Activated CD4-positive, alpha-beta T cell treated with anti-CD3 and anti-CD28 coated beads for 36 hours (primary cell): ENCODE measurements around the gene DUOX1. TPM values are rescaled to one million over a fixed set of nuclear protein-coding genes. Genes with fewer than 3 reads are reported as not detected.
"Not testable (repeated sequence)": the region's sequence is repeated elsewhere in the genome, so short reads cannot be mapped to it uniquely, and the experiment has no call there.

Experiments
- ATAC-seq: fragments of 200-7000 bp; cut with Tn5 transposase; one replicate; pipeline ENCODE4 v1.10.0; 2021; ENCODE audit warnings: mild to moderate bottlenecking, moderate library complexity
- CTCF ChIA-PET: fragments of 350-600 bp; sonication (Branson Sonifier 250); formaldehyde crosslinking; loops from one replicate; lab custom pipeline; 2021; ENCODE audit warnings: antibody characterized with exemption; lab: Charles Lee
- POLR2A ChIA-PET: fragments of 350-600 bp; sonication (Branson Sonifier 250); formaldehyde crosslinking; loops from one replicate; lab custom pipeline; 2021; ENCODE audit warnings: antibody characterized with exemption, inconsistent platforms; lab: Charles Lee
- DNase-seq: peaks from one replicate; pipeline ENCODE4 v3.0.0-alpha.2; 2020
- H3K27ac Mint-ChIP-seq: one replicate; pipeline ENCODE4 v1.8.0; 2021; ENCODE audit warnings: mixed read lengths
- H3K27me3 Mint-ChIP-seq: one replicate; pipeline ENCODE4 v1.8.0; 2021; ENCODE audit warnings: mixed read lengths
- H3K36me3 Mint-ChIP-seq: one replicate; pipeline ENCODE4 v1.8.0; 2021; ENCODE audit warnings: low read depth, mixed read lengths
- H3K4me1 Mint-ChIP-seq: one replicate; pipeline ENCODE4 v1.8.0; 2021; ENCODE audit warnings: mixed read lengths
- H3K4me3 Mint-ChIP-seq: one replicate; pipeline ENCODE4 v1.8.0; 2021; ENCODE audit warnings: mild to moderate bottlenecking, moderate library complexity, mixed read lengths
- H3K9me3 Mint-ChIP-seq: one replicate; pipeline ENCODE4 v1.8.0; 2021; ENCODE audit warnings: low read depth, mixed read lengths
- intact Hi-C, 2 experiments: fragments of 100-400 bp; cut with DNase I in 1 of 2; cut with micrococcal nuclease in 1 of 2; formaldehyde crosslinking; loops; one replicate each; pipeline versions ENCODE4 v1.14.2 to v1.15.1; 2022 to 2024; cut with DNase I, micrococcal nuclease
- total RNA-seq, 2 experiments: library from RNA; stranded (reverse); gene quantifications; one replicate each; pipeline ENCODE4 v1.2.3, GENCODE V29; 2021

Gene DUOX1
- under 1 TPM; 0.07 to 0.11 TPM for total RNA-seq

- CTCF ChIA-PET: interaction anchor here (0.5 to 4.9 kb wide), 5 partner anchors 10 to 204 kb away, joined by 3 to 29 read pairs (median 3); no protein-coding TSS in a partner anchor
- intact Hi-C loops: no loop called here
- Mint-ChIP-seq H3K4me3 (no peak within 1 kb of the TSS), H3K4me1 (peaks cover 2% of the 10 kb centered on the region), H3K36me3 (no peaks in the 10 kb centered on the region), H3K9me3 (no peaks in the 10 kb centered on the region), H3K27me3 (peaks cover 57% of the 10 kb centered on the region), H3K27ac (no peak within 1 kb of the TSS)
- POLR2A ChIA-PET: no interaction called here
- ATAC-seq (peak; percentile 71), DNase-seq (peak; percentile 63)
Measured at GRCh38 chr15:45129651-45130129, at the start of gene DUOX1, which contains the start of gene DUOXA1. TSS of gene DUOX1 (plus strand) at chr15:45129994. CDS start at chr15:45131967, 1,973 bp downstream. TSS of gene DUOXA1 (minus strand) at chr15:45129879. CDS start at chr15:45123014, 6,865 bp downstream.

GRCh38 chr15:45080593-45080992 is 49.2 kb upstream of the DUOX1 start:
- POLR2A ChIA-PET, intact Hi-C loops, H3K27me3 Mint-ChIP-seq, ATAC-seq, DNase-seq, H3K4me3 Mint-ChIP-seq, H3K36me3 Mint-ChIP-seq, H3K9me3 Mint-ChIP-seq, H3K27ac Mint-ChIP-seq, H3K4me1 Mint-ChIP-seq: not testable (repeated sequence)
- CTCF ChIA-PET: interaction anchor here (1.0 kb wide), 1 partner anchor 38 kb away, joined by 5 read pairs; no protein-coding TSS in a partner anchor

- DNase-seq, H3K4me3 Mint-ChIP-seq, ATAC-seq, H3K9me3 Mint-ChIP-seq, H3K4me1 Mint-ChIP-seq, H3K36me3 Mint-ChIP-seq, POLR2A ChIA-PET, H3K27ac Mint-ChIP-seq, intact Hi-C loops: not testable (repeated sequence)
- CTCF ChIA-PET: interaction anchor here (1.1 kb wide), 1 partner anchor 36 kb away, joined by 3 read pairs; no protein-coding TSS in a partner anchor
- peaks cover 13% of the 10 kb centered on the region for H3K27me3 Mint-ChIP-seq
Measured at GRCh38 chr15:45082412-45082811, 47.4 kb upstream of the DUOX1 start.

- no peaks in the 10 kb centered on the region for H3K9me3 Mint-ChIP-seq
- ATAC-seq (no peak), DNase-seq (no peak)
- H3K36me3 Mint-ChIP-seq: no peaks in the 10 kb centered on the region
- H3K27ac Mint-ChIP-seq: no peak overlapping the region
- H3K4me3 Mint-ChIP-seq: no peak overlapping the region
- intact Hi-C loops: no loop called here
- ChIA-PET CTCF (interaction anchor here (1.1 kb wide), 1 partner anchor 35 kb away, joined by 3 read pairs; no protein-coding TSS in a partner anchor), POLR2A (no interaction called here)
- peaks cover 13% of the 10 kb centered on the region for H3K27me3 Mint-ChIP-seq
- H3K4me1 Mint-ChIP-seq: no peaks in the 10 kb centered on the region
Measured at GRCh38 chr15:45083223-45083622, 46.6 kb upstream of the DUOX1 start.

GRCh38 chr15:45084163-45084562 is 45.6 kb upstream of the DUOX1 start:
- Mint-ChIP-seq H3K36me3 (no peaks in the 10 kb centered on the region), H3K27ac (no peak overlapping the region), H3K4me1 (no peaks in the 10 kb centered on the region), H3K9me3 (no peaks in the 10 kb centered on the region), H3K27me3 (peaks cover 15% of the 10 kb centered on the region), H3K4me3 (no peak overlapping the region)
- CTCF ChIA-PET: interaction anchor here (0.6 kb wide), 1 partner anchor 200 kb away, joined by 3 read pairs; no protein-coding TSS in a partner anchor
- ATAC-seq (no peak), DNase-seq (no peak)
- intact Hi-C loops: no loop called here
- POLR2A ChIA-PET: interaction anchor here (0.6 kb wide), 1 partner anchor 15 kb away, joined by 9 read pairs; no protein-coding TSS in a partner anchor

GRCh38 chr15:45087513-45087912 is 42.3 kb upstream of the DUOX1 start:
- H3K4me1 Mint-ChIP-seq: no peaks in the 10 kb centered on the region
- POLR2A ChIA-PET: no interaction called here
- no peak overlapping the region for H3K27ac Mint-ChIP-seq
- ATAC-seq (no peak), DNase-seq (no peak)
- H3K4me3 Mint-ChIP-seq: no peak overlapping the region
- H3K9me3 Mint-ChIP-seq: no peaks in the 10 kb centered on the region
- H3K27me3 Mint-ChIP-seq: peaks cover 22% of the 10 kb centered on the region
- H3K36me3 Mint-ChIP-seq: no peaks in the 10 kb centered on the region
- intact Hi-C loops: no loop called here
- CTCF ChIA-PET: interaction anchor here (3.1 kb wide), 1 partner anchor 31 kb away, joined by 13 read pairs; no protein-coding TSS in a partner anchor

- peaks cover 20% of the 10 kb centered on the region for H3K27me3 Mint-ChIP-seq
- ChIA-PET POLR2A (no interaction called here), CTCF (interaction anchor here (3.1 kb wide), 1 partner anchor 29 kb away, joined by 13 read pairs; no protein-coding TSS in a partner anchor)
- H3K4me3 Mint-ChIP-seq: no peak overlapping the region
- H3K27ac Mint-ChIP-seq: no peak overlapping the region
- H3K9me3 Mint-ChIP-seq: no peaks in the 10 kb centered on the region
- no peaks in the 10 kb centered on the region for H3K36me3 Mint-ChIP-seq
- ATAC-seq (no peak), DNase-seq (no peak)
- intact Hi-C loops: no loop called here
- H3K4me1 Mint-ChIP-seq: no peaks in the 10 kb centered on the region
Measured at GRCh38 chr15:45088801-45089711, 40.7 kb upstream of the DUOX1 start.

GRCh38 chr15:45089712-45090373 is 40.0 kb upstream of the DUOX1 start:
- CTCF ChIA-PET: interaction anchor here (3.1 kb wide), 1 partner anchor 28 kb away, joined by 13 read pairs; no protein-coding TSS in a partner anchor
- intact Hi-C loops: no loop called here
- no peaks in the 10 kb centered on the region for H3K4me1 Mint-ChIP-seq

GRCh38 chr15:45091161-45091560 is 38.6 kb upstream of the DUOX1 start:
- ChIA-PET CTCF (interaction anchor here (3.0 kb wide), 1 partner anchor 27 kb away, joined by 12 read pairs; no protein-coding TSS in a partner anchor), POLR2A (no interaction called here)
- Mint-ChIP-seq H3K27ac (no peak overlapping the region), H3K4me3 (no peak overlapping the region), H3K27me3 (peaks cover 16% of the 10 kb centered on the region), H3K36me3 (no peaks in the 10 kb centered on the region), H3K9me3 (no peaks in the 10 kb centered on the region), H3K4me1 (no peaks in the 10 kb centered on the region)
- intact Hi-C loops: no loop called here
- ATAC-seq (no peak), DNase-seq (no peak)

More at GRCh38 chr15:45089712-45090373, 40.0 kb upstream of the DUOX1 start:
- Mint-ChIP-seq H3K9me3 (no peaks in the 10 kb centered on the region), H3K27me3 (peaks cover 17% of the 10 kb centered on the region), H3K27ac (no peak overlapping the region), H3K36me3 (no peaks in the 10 kb centered on the region), H3K4me3 (no peak overlapping the region)
- POLR2A ChIA-PET: no interaction called here
- ATAC-seq (no peak), DNase-seq (no peak)

GRCh38 chr15:45091576-45091975 is 38.2 kb upstream of the DUOX1 start:
- Mint-ChIP-seq H3K27me3 (peaks cover 16% of the 10 kb centered on the region), H3K27ac (no peak overlapping the region), H3K4me3 (no peak overlapping the region), H3K36me3 (no peaks in the 10 kb centered on the region), H3K4me1 (no peaks in the 10 kb centered on the region), H3K9me3 (no peaks in the 10 kb centered on the region)
- ChIA-PET POLR2A (no interaction called here), CTCF (interaction anchor here (3.0 kb wide), 1 partner anchor 27 kb away, joined by 12 read pairs; no protein-coding TSS in a partner anchor)
- ATAC-seq (no peak), DNase-seq (no peak)
- intact Hi-C loops: no loop called here

GRCh38 chr15:45093013-45093412 is 36.8 kb upstream of the DUOX1 start:
- ChIA-PET CTCF (interaction anchor here (0.7 to 3.0 kb wide), 2 partner anchors 25 to 119 kb away, joined by 3 to 12 read pairs; no protein-coding TSS in a partner anchor), POLR2A (no interaction called here)
- Mint-ChIP-seq H3K36me3 (no peaks in the 10 kb centered on the region), H3K9me3 (no peaks in the 10 kb centered on the region), H3K4me3 (no peak overlapping the region), H3K27me3 (peaks cover 9% of the 10 kb centered on the region), H3K4me1 (no peaks in the 10 kb centered on the region), H3K27ac (no peak overlapping the region)
- no peak for DNase-seq
- no peak for ATAC-seq
- intact Hi-C loops: no loop called here
